ENCODE data around the gene SEC14L2.

Gene SEC14L2

GRCh38 chr22:30396871-30397655 lies at the start of gene SEC14L2:
Gene SEC14L2, plus strand, starts transcription at chr22:30397018. Its CDS starts 99 bp downstream, at chr22:30397117.
- peak; percentile 88 for DNase-seq (ENCODE audit: low spot score)

GRCh38 chr22:30347255-30347892 lies 49.4 kb upstream of the SEC14L2 start:
- DNase-seq (ENCODE audit: low spot score): no peak

- no peak for DNase-seq (ENCODE audit: low spot score)
Measured at GRCh38 chr22:30348404-30348803, 48.4 kb upstream of the SEC14L2 start.

- DNase-seq (ENCODE audit: low spot score): peak; percentile 47
Measured at GRCh38 chr22:30348809-30349208, 48.0 kb upstream of the SEC14L2 start.

- DNase-seq (ENCODE audit: low spot score): no peak
Measured at GRCh38 chr22:30351226-30351625, 45.6 kb upstream of the SEC14L2 start.

GRCh38 chr22:30354644-30355043 lies 42.2 kb upstream of the SEC14L2 start:
- DNase-seq (ENCODE audit: low spot score): no peak

GRCh38 chr22:30356449-30357235 lies 40.2 kb upstream of the SEC14L2 start, which contains the start of the genes CCDC157 and SF3A1:
Gene CCDC157, plus strand, starts transcription at chr22:30357007. Its CDS starts 8,994 bp downstream, at chr22:30366001.
Gene SF3A1, minus strand, starts transcription at chr22:30356894. Its CDS starts 102 bp downstream, at chr22:30356792.
- peak; percentile 97 for DNase-seq (ENCODE audit: low spot score)

- DNase-seq (ENCODE audit: low spot score): no peak
Measured at GRCh38 chr22:30357236-30357570, 39.6 kb upstream of the SEC14L2 start.

GRCh38 chr22:30357650-30358215 lies 39.1 kb upstream of the SEC14L2 start:
- DNase-seq (ENCODE audit: low spot score): no peak

GRCh38 chr22:30358541-30358940 lies 38.3 kb upstream of the SEC14L2 start:
- DNase-seq (ENCODE audit: low spot score): no peak

- DNase-seq (ENCODE audit: low spot score): no peak
Measured at GRCh38 chr22:30361916-30362650, 34.7 kb upstream of the SEC14L2 start.

- DNase-seq (ENCODE audit: low spot score): no peak
Measured at GRCh38 chr22:30362651-30363281, 34.1 kb upstream of the SEC14L2 start.

GRCh38 chr22:30365891-30366290 lies 30.9 kb upstream of the SEC14L2 start:
- no peak for DNase-seq (ENCODE audit: low spot score)

GRCh38 chr22:30368420-30368819 lies 28.4 kb upstream of the SEC14L2 start:
- no peak for DNase-seq (ENCODE audit: low spot score)

GRCh38 chr22:30370641-30371230 lies 26.1 kb upstream of the SEC14L2 start:
- no peak for DNase-seq (ENCODE audit: low spot score)

GRCh38 chr22:30371321-30371720 lies 25.5 kb upstream of the SEC14L2 start:
- DNase-seq (ENCODE audit: low spot score): no peak

GRCh38 chr22:30371981-30372380 lies 24.8 kb upstream of the SEC14L2 start:
- DNase-seq (ENCODE audit: low spot score): no peak

GRCh38 chr22:30372915-30373314 lies 23.9 kb upstream of the SEC14L2 start:
- no peak for DNase-seq (ENCODE audit: low spot score)

GRCh38 chr22:30373331-30374325 lies 23.2 kb upstream of the SEC14L2 start:
- no peak for DNase-seq (ENCODE audit: low spot score)

Measured in AG20443 (cell line).